Esophagus muscularis mucosa (tissue), 4 donors: ENCODE data around the gene COG5.

ENCODE experiments used
- CTCF ChIP-seq, 3 experiments: fragments of 200-600 bp in 2 of 3; fragments of 450-650 bp in 1 of 3; sonication (generic) in 2 of 3; IDR thresholded peaks; one replicate each; pipeline ENCODE4 v1.5.1; 2017 to 2019; ENCODE audit warnings: antibody characterized with exemption in 3 of 3, mild to moderate bottlenecking in 2 of 3, moderate library complexity in 1 of 3
- EP300 ChIP-seq: sonication (generic); formaldehyde crosslinking; IDR thresholded peaks from one replicate; pipeline ENCODE4 v1.6.1; 2017; ENCODE audit warnings: antibody characterized with exemption
- POLR2A ChIP-seq: fragments of 450-650 bp; IDR thresholded peaks from one replicate; pipeline ENCODE4 v1.6.1; 2017; ENCODE audit warnings: antibody characterized with exemption, moderate library complexity, mild to moderate bottlenecking, low read depth
- POLR2AphosphoS5 ChIP-seq, 2 donors: sonication (generic); formaldehyde crosslinking; IDR thresholded peaks; one replicate each; pipeline ENCODE4 v1.6.1; 2017; ENCODE audit warnings: antibody characterized with exemption in 2 of 2

GRCh38 chr7:107543338-107543993 is 20.3 kb downstream of the COG5 start:
- TF ChIP-seq CTCF (IDR thresholded peaks at IDR 0.05) (no peak), POLR2A (no peak), EP300 (no peak), POLR2AphosphoS5 (IDR thresholded peaks at IDR 0.05) (no peak)
